GM10248 (cell line): Measurements from ENCODE around the gene CD34.

ENCODE experiments used
- CTCF ChIA-PET: fragments of 300-600 bp; sonication (Branson Sonifier 250); formaldehyde crosslinking; extraction: SDS; loops from one replicate; lab custom pipeline; 2021; ENCODE audit warnings: antibody characterized with exemption; lab: Yijun Ruan, JAX
- POLR2A ChIA-PET: fragments of 350-650 bp; sonication (Branson Sonifier 250); formaldehyde crosslinking; extraction: SDS; loops from one replicate; lab custom pipeline; 2020; ENCODE audit warnings: antibody characterized with exemption; lab: Yijun Ruan, JAX
- DNase-seq: peaks from one replicate; pipeline ENCODE4 v3.0.0; 2012; ENCODE audit errors: extremely low spot score
- CTCF ChIP-seq: IDR thresholded peaks from 2 replicates; pipeline ENCODE4 v1.5.1; 2012; ENCODE audit warnings: mild to moderate bottlenecking, low read depth; ENCODE audit errors: extremely low read depth, missing control alignments, control extremely low read depth

Gene CD34

GRCh38 chr1:207866471-207867135, 44.3 kb downstream of the CD34 start:
- no peak for DNase-seq
- TF ChIP-seq CTCF: no peak
- CTCF ChIA-PET: interaction anchor here (3.0 to 25.9 kb wide), 4 partner anchors 18 to 97 kb away, joined by 18 to 661 read pairs (median 180); no protein-coding TSS in a partner anchor
- POLR2A ChIA-PET: interaction anchor here (3.9 kb wide), 1 partner anchor 44 kb away, joined by 18 read pairs; no protein-coding TSS in a partner anchor

GRCh38 chr1:207863893-207864535, 46.9 kb downstream of the CD34 start:
- peak; percentile 63 for DNase-seq
- CTCF ChIA-PET: interaction anchor here (1.5 to 25.9 kb wide), 7 partner anchors 9 to 99 kb away, joined by 3 to 661 read pairs (median 5); no protein-coding TSS in a partner anchor
- TF ChIP-seq CTCF: no peak
- POLR2A ChIA-PET: interaction anchor here (1.4 kb wide), 1 partner anchor 41 kb away, joined by 3 read pairs; no protein-coding TSS in a partner anchor

GRCh38 chr1:207862241-207862787, 48.6 kb downstream of the CD34 start:
- POLR2A ChIA-PET: interaction anchor here (1.1 to 1.4 kb wide), 3 partner anchors 13 to 40 kb away, joined by 3 to 4 read pairs (median 3); no protein-coding TSS in a partner anchor
- DNase-seq: no peak
- CTCF ChIA-PET: interaction anchor here (1.0 to 25.9 kb wide), 9 partner anchors 7 to 101 kb away, joined by 3 to 661 read pairs (median 5); no protein-coding TSS in a partner anchor
- no peak for TF ChIP-seq CTCF

GRCh38 chr1:207861442-207862177, 49.3 kb downstream of the CD34 start:
- DNase-seq: no peak
- POLR2A ChIA-PET: interaction anchor here (0.5 to 1.4 kb wide), 4 partner anchors 13 to 437 kb away, joined by 3 to 5 read pairs (median 4); no protein-coding TSS in a partner anchor
- CTCF ChIA-PET: interaction anchor here (1.0 to 25.9 kb wide), 8 partner anchors 8 to 101 kb away, joined by 3 to 661 read pairs (median 11); no protein-coding TSS in a partner anchor
- no peak for TF ChIP-seq CTCF

- CTCF ChIA-PET: interaction anchor here (3.7 to 25.9 kb wide), 4 partner anchors 9 to 28 kb away, joined by 17 to 661 read pairs (median 34); no protein-coding TSS in a partner anchor
- no peak for DNase-seq
- POLR2A ChIA-PET: no interaction called here
- TF ChIP-seq CTCF: no peak
Measured at GRCh38 chr1:207860531-207860930, 50.4 kb downstream of the CD34 start.
